ENCODE measurements around the gene P3H2. TPM values are rescaled to one million over a fixed set of nuclear protein-coding genes. Genes with fewer than 3 reads are reported as not detected.

P3H2 gene
- total RNA-seq, 2 experiments from 2014 or later = not detected

- H3K4me3 Mint-ChIP-seq = no peak overlapping the region
- H3K4me1 Mint-ChIP-seq (ENCODE audit: low read depth) = no peaks in the 10 kb centered on the region
- CTCF ChIA-PET = no interaction called here
- H3K9me3 Mint-ChIP-seq = no peaks in the 10 kb centered on the region
- no peak overlapping the region for H3K27ac Mint-ChIP-seq
- DNase-seq = no peak
- H3K27me3 Mint-ChIP-seq (ENCODE audit: low read depth) = peaks cover 10% of the 10 kb centered on the region
- intact Hi-C loops (cut with micrococcal nuclease) = no loop called here
- no peaks in the 10 kb centered on the region for H3K36me3 Mint-ChIP-seq (ENCODE audit: low read depth)
These were observed 165.7 kb downstream of the P3H2 start for GRCh38 chr3:189954733-189955665.

GRCh38 chr3:189953551-189953950, 167.1 kb downstream of the P3H2 start:
- H3K27me3 Mint-ChIP-seq (ENCODE audit: low read depth) = peaks cover 7% of the 10 kb centered on the region
- H3K9me3 Mint-ChIP-seq = no peaks in the 10 kb centered on the region
- no peak for DNase-seq
- CTCF ChIA-PET = no interaction called here
- intact Hi-C loops (cut with micrococcal nuclease) = no loop called here
- no peak overlapping the region for H3K4me3 Mint-ChIP-seq
- no peak overlapping the region for H3K27ac Mint-ChIP-seq
- H3K4me1 Mint-ChIP-seq (ENCODE audit: low read depth) = peaks cover under 1% of the 10 kb centered on the region
- no peaks in the 10 kb centered on the region for H3K36me3 Mint-ChIP-seq (ENCODE audit: low read depth)

- intact Hi-C loops (cut with micrococcal nuclease) = no loop called here
- H3K9me3 Mint-ChIP-seq = no peaks in the 10 kb centered on the region
These were observed 168.4 kb downstream of the P3H2 start for GRCh38 chr3:189952272-189952671.

GRCh38 chr3:189950258-189950657, 170.4 kb downstream of the P3H2 start:
- H3K4me1 Mint-ChIP-seq (ENCODE audit: low read depth) = peaks cover 5% of the 10 kb centered on the region
- H3K36me3 Mint-ChIP-seq (ENCODE audit: low read depth) = no peaks in the 10 kb centered on the region
- DNase-seq = no peak
- no peak overlapping the region for H3K27ac Mint-ChIP-seq
- CTCF ChIA-PET = interaction anchor here (0.6 to 5.0 kb wide), 6 partner anchors 11 to 680 kb away, joined by 3 to 55 read pairs (median 4); no protein-coding TSS in a partner anchor
- H3K9me3 Mint-ChIP-seq = no peaks in the 10 kb centered on the region
- intact Hi-C loops (cut with micrococcal nuclease) = no loop called here
- peaks cover 4% of the 10 kb centered on the region for H3K27me3 Mint-ChIP-seq (ENCODE audit: low read depth)
- H3K4me3 Mint-ChIP-seq = no peak overlapping the region

More at GRCh38 chr3:189952272-189952671, 168.4 kb downstream of the P3H2 start:
- H3K27ac Mint-ChIP-seq = no peak overlapping the region
- H3K4me3 Mint-ChIP-seq = no peak overlapping the region
- H3K4me1 Mint-ChIP-seq (ENCODE audit: low read depth) = peaks cover 5% of the 10 kb centered on the region
- H3K36me3 Mint-ChIP-seq (ENCODE audit: low read depth) = no peaks in the 10 kb centered on the region
- H3K27me3 Mint-ChIP-seq (ENCODE audit: low read depth) = peaks cover 4% of the 10 kb centered on the region
- CTCF ChIA-PET = interaction anchor here (1.1 kb wide), 1 partner anchor 11 kb away, joined by 3 read pairs; no protein-coding TSS in a partner anchor
- no peak for DNase-seq

- intact Hi-C loops (cut with micrococcal nuclease) = loop anchor here (5.0 to 10.0 kb wide), 5 partner anchors 265 to 607 kb away; no protein-coding TSS in a partner anchor
- CTCF ChIA-PET = interaction anchor here (0.5 to 5.0 kb wide), 6 partner anchors 11 to 798 kb away, joined by 3 to 55 read pairs (median 4); no protein-coding TSS in a partner anchor
- Mint-ChIP-seq H3K27ac (no peak overlapping the region), H3K27me3 (ENCODE audit: low read depth) (peaks cover 5% of the 10 kb centered on the region), H3K4me3 (no peak overlapping the region), H3K36me3 (ENCODE audit: low read depth) (no peaks in the 10 kb centered on the region), H3K4me1 (ENCODE audit: low read depth) (peaks cover 5% of the 10 kb centered on the region), H3K9me3 (no peaks in the 10 kb centered on the region)
- DNase-seq = no peak
These were observed 171.1 kb downstream of the P3H2 start for GRCh38 chr3:189949580-189949979.

- Mint-ChIP-seq H3K27ac (no peak overlapping the region), H3K9me3 (no peaks in the 10 kb centered on the region), H3K36me3 (ENCODE audit: low read depth) (no peaks in the 10 kb centered on the region), H3K27me3 (ENCODE audit: low read depth) (peaks cover 8% of the 10 kb centered on the region), H3K4me3 (no peak overlapping the region), H3K4me1 (ENCODE audit: low read depth) (peaks cover 5% of the 10 kb centered on the region)
- DNase-seq = no peak
- CTCF ChIA-PET = interaction anchor here (0.6 to 5.0 kb wide), 14 partner anchors 8 to 798 kb away, joined by 3 to 55 read pairs (median 4); no protein-coding TSS in a partner anchor
- intact Hi-C loops (cut with micrococcal nuclease) = loop anchor here (1.0 to 10.0 kb wide), 7 partner anchors 264 to 676 kb away; no protein-coding TSS in a partner anchor
These were observed 172.0 kb downstream of the P3H2 start for GRCh38 chr3:189948724-189949045.

GRCh38 chr3:189947948-189948723, 172.6 kb downstream of the P3H2 start:
- CTCF ChIA-PET = interaction anchor here (0.6 to 5.0 kb wide), 18 partner anchors 9 to 797 kb away, joined by 3 to 55 read pairs (median 4); no protein-coding TSS in a partner anchor
- peaks cover 8% of the 10 kb centered on the region for H3K27me3 Mint-ChIP-seq (ENCODE audit: low read depth)
- intact Hi-C loops (cut with micrococcal nuclease) = loop anchor here (1.0 to 10.0 kb wide), 7 partner anchors 263 to 676 kb away; no protein-coding TSS in a partner anchor
- DNase-seq = peak; percentile 51
- peak overlapping the region; percentile 28 for H3K4me3 Mint-ChIP-seq
- H3K9me3 Mint-ChIP-seq = no peaks in the 10 kb centered on the region
- H3K36me3 Mint-ChIP-seq (ENCODE audit: low read depth) = no peaks in the 10 kb centered on the region
- H3K27ac Mint-ChIP-seq = no peak overlapping the region
- H3K4me1 Mint-ChIP-seq (ENCODE audit: low read depth) = peaks cover 5% of the 10 kb centered on the region

- Mint-ChIP-seq H3K9me3 (no peaks in the 10 kb centered on the region), H3K27ac (no peak overlapping the region), H3K27me3 (ENCODE audit: low read depth) (peaks cover 8% of the 10 kb centered on the region), H3K4me1 (ENCODE audit: low read depth) (peaks cover 5% of the 10 kb centered on the region), H3K4me3 (no peak overlapping the region), H3K36me3 (ENCODE audit: low read depth) (no peaks in the 10 kb centered on the region)
- intact Hi-C loops (cut with micrococcal nuclease) = loop anchor here (5.0 to 10.0 kb wide), 5 partner anchors 262 to 605 kb away; no protein-coding TSS in a partner anchor
- DNase-seq = no peak
- CTCF ChIA-PET = interaction anchor here (0.6 to 5.0 kb wide), 6 partner anchors 14 to 677 kb away, joined by 3 to 55 read pairs (median 4); no protein-coding TSS in a partner anchor
These were observed 173.6 kb downstream of the P3H2 start for GRCh38 chr3:189947068-189947467.

- CTCF ChIA-PET = interaction anchor here (4.8 kb wide), 1 partner anchor 15 kb away, joined by 32 read pairs; no protein-coding TSS in a partner anchor
- Mint-ChIP-seq H3K4me3 (no peak overlapping the region), H3K36me3 (ENCODE audit: low read depth) (no peaks in the 10 kb centered on the region), H3K9me3 (no peaks in the 10 kb centered on the region), H3K27ac (no peak overlapping the region), H3K4me1 (ENCODE audit: low read depth) (peaks cover 5% of the 10 kb centered on the region), H3K27me3 (ENCODE audit: low read depth) (peaks cover 4% of the 10 kb centered on the region)
- intact Hi-C loops (cut with micrococcal nuclease) = loop anchor here (5.0 to 10.0 kb wide), 5 partner anchors 261 to 604 kb away; no protein-coding TSS in a partner anchor
- DNase-seq = no peak
These were observed 174.6 kb downstream of the P3H2 start for GRCh38 chr3:189945935-189946709.

GRCh38 chr3:189944285-189945145, 176.2 kb downstream of the P3H2 start:
- H3K27ac Mint-ChIP-seq = no peak overlapping the region
- no peak for DNase-seq
- H3K4me1 Mint-ChIP-seq (ENCODE audit: low read depth) = peaks cover 5% of the 10 kb centered on the region
- no peaks in the 10 kb centered on the region for H3K36me3 Mint-ChIP-seq (ENCODE audit: low read depth)
- intact Hi-C loops (cut with micrococcal nuclease) = loop anchor here (5.0 to 10.0 kb wide), 5 partner anchors 260 to 602 kb away; no protein-coding TSS in a partner anchor
- no peaks in the 10 kb centered on the region for H3K9me3 Mint-ChIP-seq
- no peak overlapping the region for H3K4me3 Mint-ChIP-seq
- H3K27me3 Mint-ChIP-seq (ENCODE audit: low read depth) = peaks cover 4% of the 10 kb centered on the region
- CTCF ChIA-PET = interaction anchor here (0.6 to 0.9 kb wide), 2 partner anchors 480 to 671 kb away, joined by 3 read pairs; no protein-coding TSS in a partner anchor

Measured in activated naive CD4-positive, alpha-beta T cell treated with anti-CD3 and anti-CD28 coated beads for 36 hours (primary cell).